PFSK-1 (cell line): Measurements from ENCODE around the gene MEPCE.

Experiments used
- FOXP2 ChIP-seq: optimal IDR thresholded peaks from 2 replicates; pipeline ENCODE3; 2011; ENCODE audit warnings: borderline replicate concordance, control low read depth, inconsistent platforms; ENCODE audit not compliant: insufficient read depth; ENCODE audit errors: extremely low read length, extremely low read depth
- POLR2AphosphoS5 ChIP-seq: IDR thresholded peaks from 2 replicates; pipeline ENCODE4 v1.6.1; 2012; ENCODE audit warnings: low read depth, mild to moderate bottlenecking, control low read depth, low read length, moderate library complexity
- REST ChIP-seq, 2 experiments: IDR thresholded peaks; 2 replicates each; pipeline versions ENCODE4 v1.6.1 to v1.8.0; 2011 to 2012; ENCODE audit warnings: low read depth in 2 of 2, low read length in 2 of 2, control low read depth in 1 of 2, inconsistent platforms in 1 of 2, mild to moderate bottlenecking in 1 of 2, moderate library complexity in 1 of 2; ENCODE audit not compliant: insufficient read depth in 1 of 2
- SIN3A ChIP-seq: IDR thresholded peaks from 2 replicates; pipeline ENCODE4 v1.6.1; 2012; ENCODE audit warnings: mild to moderate bottlenecking, low read length, moderate library complexity, borderline replicate concordance; ENCODE audit not compliant: insufficient read depth
- TAF1 ChIP-seq: IDR thresholded peaks from 2 replicates; pipeline ENCODE4 v1.6.1; 2012; ENCODE audit warnings: low read length, control low read depth, borderline replicate concordance; ENCODE audit not compliant: insufficient read depth

The MEPCE gene

GRCh38 chr7:100434297-100435144, 4.9 kb downstream of the MEPCE start:
- TF ChIP-seq TAF1, result no peak
- TF ChIP-seq POLR2AphosphoS5, result no peak; the same call in 1 of the 2 replicates
- no peak for TF ChIP-seq REST (IDR thresholded peaks at IDR 0.05; ENCODE audit: insufficient read depth in 1 of 2, low read depth in 2 of 2, low read length in 2 of 2)
- TF ChIP-seq SIN3A, result no peak
- TF ChIP-seq FOXP2, result no peak

- TF ChIP-seq TAF1, result no peak; the same call in 1 of the 2 replicates
- TF ChIP-seq POLR2AphosphoS5, result peak; percentile 67; the same call in 1 of the 2 replicates
Observed at GRCh38 chr7:100435401-100436304, 6.0 kb downstream of the MEPCE start.

- TF ChIP-seq REST (IDR thresholded peaks at IDR 0.05; ENCODE audit: insufficient read depth in 1 of 2, low read depth in 2 of 2, low read length in 2 of 2) (no peak), POLR2AphosphoS5 (no peak), FOXP2 (no peak), SIN3A (no peak)
Observed at GRCh38 chr7:100437150-100438100, 7.8 kb downstream of the MEPCE start.

GRCh38 chr7:100438172-100438571, 8.5 kb downstream of the MEPCE start:
- TF ChIP-seq FOXP2 (no peak), TAF1 (no peak), REST (IDR thresholded peaks at IDR 0.05; ENCODE audit: insufficient read depth in 1 of 2, low read depth in 2 of 2, low read length in 2 of 2) (no peak), SIN3A (no peak), POLR2AphosphoS5 (no peak)
